Measurements from ENCODE around the gene GRWD1.

Gene GRWD1

GRCh38 chr19:48442116-48443035 is 3.4 kb upstream of the GRWD1 start:
- TF ChIP-seq CTCF (IDR thresholded peaks at IDR 0.05; ENCODE audit: low read depth, low read length) = no peak
- no peak for DNase-seq (ENCODE audit: low read depth, low spot score)
- H3K4me3 ChIP-seq (ENCODE audit: low read depth, low read length) = no peak overlapping the region
- in situ Hi-C loops (cut with HindIII; ENCODE audit: low sequenced_read_pairs) = no loop called here

- no peak for DNase-seq (ENCODE audit: low read depth, low spot score)
- in situ Hi-C loops (cut with HindIII; ENCODE audit: low sequenced_read_pairs) = no loop called here
- TF ChIP-seq CTCF (IDR thresholded peaks at IDR 0.05; ENCODE audit: low read depth, low read length) = no peak
Observed at GRCh38 chr19:48443256-48443655, 2.5 kb upstream of the GRWD1 start.

GRCh38 chr19:48443731-48444128 is 2.1 kb upstream of the GRWD1 start:
- TF ChIP-seq CTCF (IDR thresholded peaks at IDR 0.05; ENCODE audit: low read depth, low read length) = no peak
- in situ Hi-C loops (cut with HindIII; ENCODE audit: low sequenced_read_pairs) = no loop called here
- no peak overlapping the region for H3K4me3 ChIP-seq (ENCODE audit: low read depth, low read length)
- DNase-seq (ENCODE audit: low read depth, low spot score) = no peak

More at GRCh38 chr19:48443256-48443655, 2.5 kb upstream of the GRWD1 start:
- H3K4me3 ChIP-seq (ENCODE audit: low read depth, low read length) = no peak overlapping the region

- no peak for TF ChIP-seq CTCF (IDR thresholded peaks at IDR 0.05; ENCODE audit: low read depth, low read length)
- DNase-seq (ENCODE audit: low read depth, low spot score) = no peak
- peak overlapping the region; percentile 99 for H3K4me3 ChIP-seq (ENCODE audit: low read depth, low read length)
- in situ Hi-C loops (cut with HindIII; ENCODE audit: low sequenced_read_pairs) = no loop called here
Observed at GRCh38 chr19:48444129-48444935, 1.5 kb upstream of the GRWD1 start.

GRCh38 chr19:48444936-48445200 is 915 bp upstream of the GRWD1 start:
- peak overlapping the region; percentile 99 for H3K4me3 ChIP-seq (ENCODE audit: low read depth, low read length)
- in situ Hi-C loops (cut with HindIII; ENCODE audit: low sequenced_read_pairs) = no loop called here
- no peak for TF ChIP-seq CTCF (IDR thresholded peaks at IDR 0.05; ENCODE audit: low read depth, low read length)
- DNase-seq (ENCODE audit: low read depth, low spot score) = no peak

- DNase-seq (ENCODE audit: low read depth, low spot score) = peak; percentile 93
- H3K4me3 ChIP-seq (ENCODE audit: low read depth, low read length) = peak overlapping the region; percentile 99
- in situ Hi-C loops (cut with HindIII; ENCODE audit: low sequenced_read_pairs) = no loop called here
- TF ChIP-seq CTCF (IDR thresholded peaks at IDR 0.05; ENCODE audit: low read depth, low read length) = peak; percentile 83
Observed at GRCh38 chr19:48445256-48445605, 552 bp upstream of the GRWD1 start.
